ENCODE measurements around the gene KRT85. TPM values are rescaled to one million over a fixed set of nuclear protein-coding genes. Genes with fewer than 3 reads are reported as not detected.

Gene KRT85
- total and polyA plus RNA-seq, 2 of the 13 experiments (the other 11 are each of a cell fraction or from before 2014, with no cell fraction given) = not detected

- TF ChIP-seq AKAP8 (CRISPR knock-in tag; IDR thresholded peaks at IDR 0.05) (no peak), REL (CRISPR knock-in tag; conservative IDR thresholded peaks at IDR 0.05) (no peak), STAG1 (CRISPR knock-in tag; IDR thresholded peaks at IDR 0.05) (no peak), KDM2A (CRISPR knock-in tag; IDR thresholded peaks at IDR 0.05; ENCODE audit: borderline replicate concordance, low read depth) (no peak), KDM5A (IDR thresholded peaks at IDR 0.05; ENCODE audit: borderline replicate concordance, low read length) (no peak), RNF2 (conservative IDR thresholded peaks at IDR 0.05; ENCODE audit: low read depth) (no peak)
- TF ChIP-seq, protein P1, sequence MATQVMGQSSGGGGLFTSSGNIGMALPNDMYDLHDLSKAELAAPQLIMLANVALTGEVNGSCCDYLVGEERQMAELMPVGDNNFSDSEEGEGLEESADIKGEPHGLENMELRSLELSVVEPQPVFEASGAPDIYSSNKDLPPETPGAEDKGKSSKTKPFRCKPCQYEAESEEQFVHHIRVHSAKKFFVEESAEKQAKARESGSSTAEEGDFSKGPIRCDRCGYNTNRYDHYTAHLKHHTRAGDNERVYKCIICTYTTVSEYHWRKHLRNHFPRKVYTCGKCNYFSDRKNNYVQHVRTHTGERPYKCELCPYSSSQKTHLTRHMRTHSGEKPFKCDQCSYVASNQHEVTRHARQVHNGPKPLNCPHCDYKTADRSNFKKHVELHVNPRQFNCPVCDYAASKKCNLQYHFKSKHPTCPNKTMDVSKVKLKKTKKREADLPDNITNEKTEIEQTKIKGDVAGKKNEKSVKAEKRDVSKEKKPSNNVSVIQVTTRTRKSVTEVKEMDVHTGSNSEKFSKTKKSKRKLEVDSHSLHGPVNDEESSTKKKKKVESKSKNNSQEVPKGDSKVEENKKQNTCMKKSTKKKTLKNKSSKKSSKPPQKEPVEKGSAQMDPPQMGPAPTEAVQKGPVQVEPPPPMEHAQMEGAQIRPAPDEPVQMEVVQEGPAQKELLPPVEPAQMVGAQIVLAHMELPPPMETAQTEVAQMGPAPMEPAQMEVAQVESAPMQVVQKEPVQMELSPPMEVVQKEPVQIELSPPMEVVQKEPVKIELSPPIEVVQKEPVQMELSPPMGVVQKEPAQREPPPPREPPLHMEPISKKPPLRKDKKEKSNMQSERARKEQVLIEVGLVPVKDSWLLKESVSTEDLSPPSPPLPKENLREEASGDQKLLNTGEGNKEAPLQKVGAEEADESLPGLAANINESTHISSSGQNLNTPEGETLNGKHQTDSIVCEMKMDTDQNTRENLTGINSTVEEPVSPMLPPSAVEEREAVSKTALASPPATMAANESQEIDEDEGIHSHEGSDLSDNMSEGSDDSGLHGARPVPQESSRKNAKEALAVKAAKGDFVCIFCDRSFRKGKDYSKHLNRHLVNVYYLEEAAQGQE (IDR thresholded peaks at IDR 0.05; ENCODE audit: borderline replicate concordance in 1 of 2, low read depth in 1 of 2, low read length in 2 of 2) = no peak
- TF ChIP-seq, protein P2, sequence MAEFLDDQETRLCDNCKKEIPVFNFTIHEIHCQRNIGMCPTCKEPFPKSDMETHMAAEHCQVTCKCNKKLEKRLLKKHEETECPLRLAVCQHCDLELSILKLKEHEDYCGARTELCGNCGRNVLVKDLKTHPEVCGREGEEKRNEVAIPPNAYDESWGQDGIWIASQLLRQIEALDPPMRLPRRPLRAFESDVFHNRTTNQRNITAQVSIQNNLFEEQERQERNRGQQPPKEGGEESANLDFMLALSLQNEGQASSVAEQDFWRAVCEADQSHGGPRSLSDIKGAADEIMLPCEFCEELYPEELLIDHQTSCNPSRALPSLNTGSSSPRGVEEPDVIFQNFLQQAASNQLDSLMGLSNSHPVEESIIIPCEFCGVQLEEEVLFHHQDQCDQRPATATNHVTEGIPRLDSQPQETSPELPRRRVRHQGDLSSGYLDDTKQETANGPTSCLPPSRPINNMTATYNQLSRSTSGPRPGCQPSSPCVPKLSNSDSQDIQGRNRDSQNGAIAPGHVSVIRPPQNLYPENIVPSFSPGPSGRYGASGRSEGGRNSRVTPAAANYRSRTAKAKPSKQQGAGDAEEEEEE (CRISPR knock-in tag; IDR thresholded peaks at IDR 0.05; ENCODE audit: borderline replicate concordance) = no peak
- POLR2A ChIA-PET = no interaction called here
- Histone ChIP-seq H3K27me3 (ENCODE audit: control insufficient read depth in 1 of 2, insufficient read depth in 2 of 2, low read length in 2 of 2) (peaks cover 5 to 19% of the 10 kb centered on the region in 2 experiments; a peak in 3 of 5 replicates), H3K4me3 (replicated peaks in 1 of 3; ENCODE audit: insufficient read depth in 1 of 3, low read depth in 2 of 3, low read length in 3 of 3) (no peak overlapping the region), H3K4me1 (ENCODE audit: insufficient read depth, low read length) (no peaks in the 10 kb centered on the region), H3K27ac (ENCODE audit: extremely low read length, insufficient read depth, low read length) (no peak overlapping the region), H3K36me3 (replicated peaks in 1 of 2; ENCODE audit: control insufficient read depth in 1 of 2, insufficient read depth in 2 of 2, low read length in 2 of 2) (no peaks in the 10 kb centered on the region), H4K20me1 (ENCODE audit: insufficient read depth, low read length) (no peaks in the 10 kb centered on the region), H3K9me3 (ENCODE audit: low read length) (no peaks in the 10 kb centered on the region), H3K9ac (ENCODE audit: insufficient read depth, low read depth, low read length) (no peak overlapping the region), H3K79me2 (ENCODE audit: insufficient read depth, low read length) (no peaks in the 10 kb centered on the region), H2AFZ (ENCODE audit: low read length) (no peak overlapping the region), H3K4me2 (ENCODE audit: low read depth, low read length) (no peak overlapping the region)
- in situ Hi-C loops (cut with HindIII; ENCODE audit: extremely low pct_ligation_motif_present, low pct_unique_long_range_greater_than_20kb) (loop anchor here (25.0 kb wide), 1 partner anchor 606 kb away; no protein-coding TSS in a partner anchor), intact Hi-C loops (cut with micrococcal nuclease; ENCODE audit: unreplicated experiment) (no loop called here)
- 27% methylated on average over 8 of the region's 8 CpGs for WGBS (ENCODE audit: low lambda C conversion rate)
- FAIRE-seq = no peak
- no peak for DNase-seq (ENCODE audit: low spot score)
- CTCF ChIA-PET (ENCODE audit: low intra/inter-chr PET ratio, low total read pairs) = no interaction called here
- ATAC-seq = no peak
- no TSS peak for BruUV-seq (replicated peaks)
These were observed 13.9 kb upstream of the KRT85 start for GRCh38 chr12:52381206-52381605.
